Measurements from ENCODE around the gene MAP3K2.

GRCh38 chr2:127314193-127314988, 73.4 kb downstream of the MAP3K2 start:
- TF ChIP-seq EZH2 (IDR thresholded peaks at IDR 0.05; ENCODE audit: low read depth, low read length, severe bottlenecking) (no peak), JUN (IDR thresholded peaks at IDR 0.05; ENCODE audit: low read depth, low read length) (no peak), CTCF (IDR thresholded peaks at IDR 0.05; ENCODE audit: control extremely low read depth in 1 of 3, insufficient read depth in 1 of 3, low read depth in 1 of 3, low read length in 3 of 3) (no peak), CREB1 (IDR thresholded peaks at IDR 0.05) (no peak), CHD2 (IDR thresholded peaks at IDR 0.05; ENCODE audit: low read length) (no peak), TCF12 (IDR thresholded peaks at IDR 0.05; ENCODE audit: low read depth, low read length) (no peak)
